IMR-90 (cell line): ENCODE data around the gene CALN1. TPM values are rescaled to one million over a fixed set of nuclear protein-coding genes. Genes with fewer than 3 reads are reported as not detected.

Experiments
- ATAC-seq: fragments of 200-7000 bp; cut with Tn5 transposase; 2 replicates; pipeline ENCODE4 v1.9.1; 2020; ENCODE audit warnings: low read depth, mild to moderate bottlenecking, moderate library complexity
- BruUV-seq: library from RNA; stranded (reverse); fragments of 400-500 nt; replicated peaks from 2 replicates; lab custom pipeline; 2021; lab: Mats Ljungman, UMichigan
- CTCF ChIA-PET: fragments of 300-600 bp; formaldehyde crosslinking; extraction: SDS; loops from one replicate; lab custom pipeline; 2021; ENCODE audit warnings: antibody characterized with exemption; lab: Yijun Ruan, JAX
- POLR2A ChIA-PET: fragments of 300-600 bp; sonication (Branson Sonifier 250); formaldehyde crosslinking; loops from one replicate; lab custom pipeline; 2022; ENCODE audit warnings: antibody characterized with exemption; ENCODE audit not compliant: unreplicated experiment; lab: Charles Lee
- DNase-seq: peaks from one replicate; pipeline ENCODE4 v3.0.0; 2013
- H2AFZ ChIP-seq: replicated peaks from 2 replicates; pipeline ENCODE3; 2013; ENCODE audit warnings: low read length, mild to moderate bottlenecking; ENCODE audit not compliant: poor library complexity
- H2AK5ac ChIP-seq: 2 replicates; pipeline ENCODE4 v1.6.1; 2013; ENCODE audit warnings: low read depth, low read length, inconsistent platforms
- H2AK9ac ChIP-seq: replicated peaks from 2 replicates; pipeline ENCODE3; 2013; ENCODE audit warnings: mild to moderate bottlenecking, low read depth, low read length, moderate library complexity; ENCODE audit not compliant: poor library complexity
- H2BK120ac ChIP-seq: 2 replicates; pipeline ENCODE4 v1.6.1; 2013; ENCODE audit warnings: low read depth, low read length, inconsistent platforms
- H2BK15ac ChIP-seq: 3 replicates; pipeline ENCODE4 v1.6.1; 2013; ENCODE audit warnings: low read depth, low read length, inconsistent platforms
- H2BK20ac ChIP-seq: 2 replicates; pipeline ENCODE4 v1.6.1; 2013; ENCODE audit warnings: low read depth, mild to moderate bottlenecking, inconsistent platforms, low read length, moderate library complexity
- H2BK5ac ChIP-seq: 2 replicates; pipeline ENCODE4 v1.6.1; 2013; ENCODE audit warnings: mild to moderate bottlenecking, low read depth, low read length, inconsistent platforms; ENCODE audit not compliant: poor library complexity, severe bottlenecking
- H3K14ac ChIP-seq: replicated peaks from 2 replicates; pipeline ENCODE4 v1.6.1; 2013; ENCODE audit warnings: low read depth, low read length, inconsistent platforms
- H3K18ac ChIP-seq: 2 replicates; pipeline ENCODE4 v1.6.1; 2013; ENCODE audit warnings: low read depth, low read length, control low read depth
- H3K23ac ChIP-seq: 2 replicates; pipeline ENCODE4 v1.6.1; 2013; ENCODE audit warnings: low read depth, low read length, inconsistent platforms
- H3K27ac ChIP-seq: 2 replicates; pipeline ENCODE4 v1.5.1; 2013; ENCODE audit warnings: mild to moderate bottlenecking, control low read depth, low read length; ENCODE audit not compliant: insufficient read depth
- H3K27me3 ChIP-seq: 2 replicates; pipeline ENCODE4 v1.6.1; 2013; ENCODE audit warnings: low read length; ENCODE audit not compliant: control insufficient read depth, insufficient read depth
- H3K36me3 ChIP-seq: 2 replicates; pipeline ENCODE4 v1.6.1; 2013; ENCODE audit warnings: low read length, mixed read lengths; ENCODE audit not compliant: control insufficient read depth, insufficient read depth
- H3K4ac ChIP-seq: 2 replicates; pipeline ENCODE4 v1.6.1; 2013; ENCODE audit warnings: low read depth, low read length, inconsistent platforms
- H3K4me1 ChIP-seq: 2 replicates; pipeline ENCODE4 v1.6.1; 2013; ENCODE audit warnings: low read length, mixed read lengths; ENCODE audit not compliant: control insufficient read depth, insufficient read depth
- H3K4me2 ChIP-seq: 2 replicates; pipeline ENCODE4 v1.6.1; 2013; ENCODE audit warnings: low read depth, mild to moderate bottlenecking, control low read depth, low read length, moderate library complexity
- H3K4me3 ChIP-seq: 2 replicates; pipeline ENCODE4 v1.5.1; 2013; ENCODE audit warnings: low read depth, mild to moderate bottlenecking, control low read depth, low read length, moderate library complexity; ENCODE audit not compliant: insufficient read depth
- H3K56ac ChIP-seq: 2 replicates; pipeline ENCODE4 v1.6.1; 2013; ENCODE audit warnings: low read length, inconsistent platforms; ENCODE audit not compliant: insufficient read depth; ENCODE audit errors: extremely low read depth
- H3K79me1 ChIP-seq, 2 experiments: 2 replicates each; pipeline ENCODE4 v1.6.1; 2013; ENCODE audit warnings: low read length in 2 of 2, inconsistent platforms in 1 of 2, low read depth in 1 of 2
- H3K9ac ChIP-seq: 2 replicates; pipeline ENCODE4 v1.6.1; 2013; ENCODE audit warnings: low read depth, low read length, control low read depth
- H3K9me1 ChIP-seq: 2 replicates; pipeline ENCODE4 v1.6.1; 2013; ENCODE audit warnings: low read length, inconsistent platforms; ENCODE audit not compliant: insufficient read depth
- H3K9me3 ChIP-seq: 2 replicates; pipeline ENCODE4 v1.6.1; 2013; ENCODE audit warnings: low read length; ENCODE audit not compliant: control insufficient read depth, insufficient read depth
- H4K20me1 ChIP-seq: 2 replicates; pipeline ENCODE4 v1.6.1; 2013; ENCODE audit warnings: low read length, inconsistent platforms; ENCODE audit not compliant: insufficient read depth
- H4K5ac ChIP-seq: 2 replicates; pipeline ENCODE4 v1.6.1; 2013; ENCODE audit warnings: mild to moderate bottlenecking, low read depth, low read length, control low read depth
- H4K8ac ChIP-seq, 2 experiments: 2 replicates each; pipeline ENCODE4 v1.6.1; 2013; ENCODE audit warnings: low read depth in 2 of 2, low read length in 2 of 2, control low read depth in 1 of 2, inconsistent platforms in 1 of 2
- H4K91ac ChIP-seq: 2 replicates; pipeline ENCODE4 v1.6.1; 2013; ENCODE audit warnings: low read depth, low read length, inconsistent platforms; ENCODE audit not compliant: insufficient read depth
- CEBPB ChIP-seq: IDR thresholded peaks from 2 replicates; pipeline ENCODE4 v1.6.1; 2012; ENCODE audit warnings: low read depth, low read length, improper control_type of control experiment
- CHD1 ChIP-seq: IDR thresholded peaks from 2 replicates; pipeline ENCODE4 v1.6.1; 2012; ENCODE audit warnings: low read depth, low read length, improper control_type of control experiment
- MAZ ChIP-seq: IDR thresholded peaks from 2 replicates; pipeline ENCODE4 v1.6.1; 2012; ENCODE audit warnings: low read depth, mild to moderate bottlenecking, low read length, improper control_type of control experiment, moderate library complexity, borderline replicate concordance
- NFE2L2 ChIP-seq: fragments of 150-350 bp; IDR thresholded peaks from 2 replicates; pipeline ENCODE4 v1.6.1; 2016; ENCODE audit warnings: low read depth, mild to moderate bottlenecking, low read length
- RAD21 ChIP-seq: IDR thresholded peaks from 2 replicates; pipeline ENCODE4 v1.6.1; 2012; ENCODE audit warnings: low read length, improper control_type of control experiment
- RCOR1 ChIP-seq: IDR thresholded peaks from 2 replicates; pipeline ENCODE4 v1.6.1; 2012; ENCODE audit warnings: mild to moderate bottlenecking, low read length, improper control_type of control experiment; ENCODE audit not compliant: insufficient replicate concordance
- SMC3 ChIP-seq: fragments of 150-350 bp; IDR thresholded peaks from 2 replicates; pipeline ENCODE4 v1.6.1; 2016; ENCODE audit warnings: low read depth, mild to moderate bottlenecking, antibody characterized with exemption, low read length, moderate library complexity
- WGBS, 2 experiments: methylation state at CpG; one replicate each; pipeline versions ENCODE4 v1.1.5 to v1.1.7; 2013; ENCODE audit warnings: missing lambda C conversion rate in 2 of 2; ENCODE audit not compliant: insufficient read length in 1 of 2; ENCODE audit errors: extremely low coverage in 2 of 2; 5-methylcytosine and 5-hydroxymethylcytosine counted together
- dilution Hi-C: fragments of 300-500 bp; cut with HindIII; formaldehyde crosslinking; loops from one replicate; pipeline ENCODE4 v1.14.3; 2018; ENCODE audit warnings: low sequenced_read_pairs; ENCODE audit not compliant: unreplicated experiment
- in situ Hi-C: fragments of 300-500 bp; cut with MboI; formaldehyde crosslinking; loops from 3 replicates; pipeline ENCODE4 v1.14.3; 2019; ENCODE audit warnings: low sequenced_read_pairs, inconsistent platforms, mixed read lengths
- intact Hi-C: fragments of 100-400 bp; cut with micrococcal nuclease; formaldehyde crosslinking; loops from 2 replicates; pipeline ENCODE4 v1.10.0; 2022
- polyA plus RNA-seq, 3 experiments: library from polyadenylated mRNA; depleted of rRNA; stranded (reverse); fragments of >200 nt; gene quantifications; 2 replicates each; pipeline ENCODE4 v1.2.3, GENCODE V29; 2012; ENCODE audit warnings: low replicate concordance in 1 of 3
- total RNA-seq: library from RNA; depleted of rRNA; stranded (reverse); fragments of >200 nt; gene quantifications from 2 replicates; pipeline ENCODE4 v1.2.3, GENCODE V29; 2012
- TF ChIP-seq, protein P1 (sequence below): conservative IDR thresholded peaks from 2 replicates; pipeline ENCODE4 v1.5.1; 2012; ENCODE audit warnings: mild to moderate bottlenecking, low read depth, low read length, improper control_type of control experiment
- TF ChIP-seq, protein P2 (sequence below): fragments of 150-350 bp; IDR thresholded peaks from 2 replicates; pipeline ENCODE4 v1.6.1; 2016; ENCODE audit warnings: low read depth, mild to moderate bottlenecking, low read length, moderate library complexity, borderline replicate concordance
- TF ChIP-seq, protein P3 (sequence below): fragments of 150-350 bp; IDR thresholded peaks from 2 replicates; pipeline ENCODE4 v1.6.1; 2017; ENCODE audit warnings: mild to moderate bottlenecking, antibody characterized with exemption, low read length, low read depth

The CALN1 gene
- total and polyA plus RNA-seq, 2 of the 4 experiments (the other 2 are of a cell fraction): not detected

DNA sequence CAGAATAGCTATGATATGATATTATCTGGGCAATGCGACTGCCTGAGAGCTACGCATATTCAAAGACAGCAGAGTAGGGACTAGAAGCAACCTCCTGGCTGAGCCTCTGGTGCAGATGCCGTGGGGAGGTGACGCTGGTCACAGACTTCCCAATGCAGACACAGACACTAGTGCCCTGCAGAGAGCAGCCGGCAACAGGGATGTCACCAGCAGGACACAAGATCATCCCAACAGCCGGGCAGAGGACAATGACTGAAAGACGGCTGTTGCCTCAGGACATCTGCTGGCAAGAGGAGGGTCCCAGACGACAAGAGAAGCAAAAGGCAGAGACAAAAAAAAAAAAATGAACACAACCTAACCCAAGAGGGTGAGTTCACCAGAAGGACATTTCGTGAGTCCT is 104.6 kb downstream of the CALN1 start:
- H3K9ac ChIP-seq: no peak overlapping the region
- TF ChIP-seq MAZ (no peak), RAD21 (no peak), RCOR1 (no peak), NFE2L2 (no peak), SMC3 (no peak), CHD1 (no peak), CEBPB (no peak)
- TF ChIP-seq, protein P1, sequence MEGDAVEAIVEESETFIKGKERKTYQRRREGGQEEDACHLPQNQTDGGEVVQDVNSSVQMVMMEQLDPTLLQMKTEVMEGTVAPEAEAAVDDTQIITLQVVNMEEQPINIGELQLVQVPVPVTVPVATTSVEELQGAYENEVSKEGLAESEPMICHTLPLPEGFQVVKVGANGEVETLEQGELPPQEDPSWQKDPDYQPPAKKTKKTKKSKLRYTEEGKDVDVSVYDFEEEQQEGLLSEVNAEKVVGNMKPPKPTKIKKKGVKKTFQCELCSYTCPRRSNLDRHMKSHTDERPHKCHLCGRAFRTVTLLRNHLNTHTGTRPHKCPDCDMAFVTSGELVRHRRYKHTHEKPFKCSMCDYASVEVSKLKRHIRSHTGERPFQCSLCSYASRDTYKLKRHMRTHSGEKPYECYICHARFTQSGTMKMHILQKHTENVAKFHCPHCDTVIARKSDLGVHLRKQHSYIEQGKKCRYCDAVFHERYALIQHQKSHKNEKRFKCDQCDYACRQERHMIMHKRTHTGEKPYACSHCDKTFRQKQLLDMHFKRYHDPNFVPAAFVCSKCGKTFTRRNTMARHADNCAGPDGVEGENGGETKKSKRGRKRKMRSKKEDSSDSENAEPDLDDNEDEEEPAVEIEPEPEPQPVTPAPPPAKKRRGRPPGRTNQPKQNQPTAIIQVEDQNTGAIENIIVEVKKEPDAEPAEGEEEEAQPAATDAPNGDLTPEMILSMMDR: no peak
- TF ChIP-seq, protein P2, sequence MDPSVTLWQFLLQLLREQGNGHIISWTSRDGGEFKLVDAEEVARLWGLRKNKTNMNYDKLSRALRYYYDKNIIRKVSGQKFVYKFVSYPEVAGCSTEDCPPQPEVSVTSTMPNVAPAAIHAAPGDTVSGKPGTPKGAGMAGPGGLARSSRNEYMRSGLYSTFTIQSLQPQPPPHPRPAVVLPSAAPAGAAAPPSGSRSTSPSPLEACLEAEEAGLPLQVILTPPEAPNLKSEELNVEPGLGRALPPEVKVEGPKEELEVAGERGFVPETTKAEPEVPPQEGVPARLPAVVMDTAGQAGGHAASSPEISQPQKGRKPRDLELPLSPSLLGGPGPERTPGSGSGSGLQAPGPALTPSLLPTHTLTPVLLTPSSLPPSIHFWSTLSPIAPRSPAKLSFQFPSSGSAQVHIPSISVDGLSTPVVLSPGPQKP: no peak
- TF ChIP-seq, protein P3, sequence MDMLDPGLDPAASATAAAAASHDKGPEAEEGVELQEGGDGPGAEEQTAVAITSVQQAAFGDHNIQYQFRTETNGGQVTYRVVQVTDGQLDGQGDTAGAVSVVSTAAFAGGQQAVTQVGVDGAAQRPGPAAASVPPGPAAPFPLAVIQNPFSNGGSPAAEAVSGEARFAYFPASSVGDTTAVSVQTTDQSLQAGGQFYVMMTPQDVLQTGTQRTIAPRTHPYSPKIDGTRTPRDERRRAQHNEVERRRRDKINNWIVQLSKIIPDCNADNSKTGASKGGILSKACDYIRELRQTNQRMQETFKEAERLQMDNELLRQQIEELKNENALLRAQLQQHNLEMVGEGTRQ: no peak
- BruUV-seq: no TSS peak
- no peaks in the 10 kb centered on the region for H3K79me1 ChIP-seq
- no peaks in the 10 kb centered on the region for H3K27me3 ChIP-seq
- H2BK20ac ChIP-seq: no peak overlapping the region
- H3K4me3 ChIP-seq: no peak overlapping the region
- H3K4me2 ChIP-seq: no peak overlapping the region
- no peak overlapping the region for H2BK120ac ChIP-seq
- H3K56ac ChIP-seq: no peak overlapping the region
- DNase-seq: no peak
- dilution Hi-C loops (no loop called here), intact Hi-C loops (no loop called here), in situ Hi-C loops (no loop called here)
- no peak overlapping the region for H3K18ac ChIP-seq
- no peaks in the 10 kb centered on the region for H3K9me1 ChIP-seq
- no peaks in the 10 kb centered on the region for H4K20me1 ChIP-seq
- ATAC-seq: no peak
- no peak overlapping the region for H3K23ac ChIP-seq
- CTCF ChIA-PET: no interaction called here
- no peak overlapping the region for H3K27ac ChIP-seq
- H2AFZ ChIP-seq: no peak overlapping the region
- no peak overlapping the region for H2BK15ac ChIP-seq
- no peak overlapping the region for H2AK5ac ChIP-seq
- H3K36me3 ChIP-seq: no peaks in the 10 kb centered on the region
- no peak overlapping the region for H3K14ac ChIP-seq
- no peak overlapping the region for H4K8ac ChIP-seq
- peaks cover 9% of the 10 kb centered on the region for H3K9me3 ChIP-seq
- no peaks in the 10 kb centered on the region for H3K4me1 ChIP-seq
- no peak overlapping the region for H3K4ac ChIP-seq
- no peak overlapping the region for H4K5ac ChIP-seq
- POLR2A ChIA-PET: no interaction called here
- WGBS, 2 experiments: 53% methylated on average over 3 of the region's 9 CpGs; no CpG with 5 or more reads in 1 of the 2 experiments
- no peak overlapping the region for H4K91ac ChIP-seq
- no peak overlapping the region for H2AK9ac ChIP-seq
- H2BK5ac ChIP-seq: no peak overlapping the region
